Gastrocnemius medialis (tissue), 4 donors: ENCODE results near the gene BCAP31.

Source experiments
- POLR2A ChIP-seq, 2 donors: fragments of 450-650 bp; IDR thresholded peaks; one replicate each; pipeline ENCODE4 v1.6.1; 2017; ENCODE audit warnings: antibody characterized with exemption in 2 of 2, mild to moderate bottlenecking in 2 of 2, moderate library complexity in 2 of 2
- TF ChIP-seq, protein P1 (sequence below), 5 experiments: fragments of 450-650 bp in 3 of 5; fragments of 200-600 bp in 2 of 5; sonication (generic) in 2 of 5; IDR thresholded peaks in 4 of 5; conservative IDR thresholded peaks in 1 of 5; 1 replicate in 4 of 5; 2 replicates in 1 of 5; pipeline ENCODE4 v1.5.1; 2016 to 2019; ENCODE audit warnings: antibody characterized with exemption in 5 of 5, mild to moderate bottlenecking in 3 of 5, moderate library complexity in 3 of 5

DNA sequence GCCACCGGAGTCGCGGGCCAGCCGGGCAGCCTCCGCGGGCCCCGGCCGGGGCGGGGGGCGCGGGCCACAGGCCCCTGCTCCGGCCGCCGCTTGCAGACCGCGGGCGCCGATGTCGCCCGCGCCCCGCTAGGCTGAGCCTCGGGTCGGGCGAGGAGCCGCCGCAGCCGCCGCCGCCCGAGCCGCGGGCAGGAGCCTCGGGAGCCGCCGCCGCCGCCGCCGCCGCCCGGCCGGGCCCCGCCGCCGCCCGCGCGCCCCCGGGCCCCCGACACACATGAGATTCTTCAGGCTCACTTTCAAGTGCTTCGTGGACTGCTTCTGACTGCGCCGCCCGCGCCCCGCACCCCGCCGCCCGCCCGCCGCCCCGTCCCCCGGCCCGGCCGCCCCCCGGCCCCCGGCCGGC lies 36.1 kb downstream of the BCAP31 start:
- no peak for TF ChIP-seq POLR2A (IDR thresholded peaks at IDR 0.05)
- TF ChIP-seq, protein P1, sequence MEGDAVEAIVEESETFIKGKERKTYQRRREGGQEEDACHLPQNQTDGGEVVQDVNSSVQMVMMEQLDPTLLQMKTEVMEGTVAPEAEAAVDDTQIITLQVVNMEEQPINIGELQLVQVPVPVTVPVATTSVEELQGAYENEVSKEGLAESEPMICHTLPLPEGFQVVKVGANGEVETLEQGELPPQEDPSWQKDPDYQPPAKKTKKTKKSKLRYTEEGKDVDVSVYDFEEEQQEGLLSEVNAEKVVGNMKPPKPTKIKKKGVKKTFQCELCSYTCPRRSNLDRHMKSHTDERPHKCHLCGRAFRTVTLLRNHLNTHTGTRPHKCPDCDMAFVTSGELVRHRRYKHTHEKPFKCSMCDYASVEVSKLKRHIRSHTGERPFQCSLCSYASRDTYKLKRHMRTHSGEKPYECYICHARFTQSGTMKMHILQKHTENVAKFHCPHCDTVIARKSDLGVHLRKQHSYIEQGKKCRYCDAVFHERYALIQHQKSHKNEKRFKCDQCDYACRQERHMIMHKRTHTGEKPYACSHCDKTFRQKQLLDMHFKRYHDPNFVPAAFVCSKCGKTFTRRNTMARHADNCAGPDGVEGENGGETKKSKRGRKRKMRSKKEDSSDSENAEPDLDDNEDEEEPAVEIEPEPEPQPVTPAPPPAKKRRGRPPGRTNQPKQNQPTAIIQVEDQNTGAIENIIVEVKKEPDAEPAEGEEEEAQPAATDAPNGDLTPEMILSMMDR (IDR thresholded peaks at IDR 0.05 in 4 of 5, conservative IDR thresholded peaks at IDR 0.05 in 1 of 5): no peak
